ACHN (cell line): ENCODE results near the gene KRT85.
"Not testable (repeated sequence)": the region's sequence is repeated elsewhere in the genome, so short reads cannot be mapped to it uniquely, and the experiment has no call there.

ENCODE experiments used
- DNase-seq: peaks from one replicate; pipeline ENCODE4 v3.0.0-alpha.2; 2015
- in situ Hi-C: cut with HindIII; loops from 2 replicates; pipeline ENCODE4 v1.10.0; 2017; ENCODE audit warnings: low sequenced_read_pairs, low pct_ligation_motif_present, low pct_unique_long_range_greater_than_20kb

Gene KRT85

DNA sequence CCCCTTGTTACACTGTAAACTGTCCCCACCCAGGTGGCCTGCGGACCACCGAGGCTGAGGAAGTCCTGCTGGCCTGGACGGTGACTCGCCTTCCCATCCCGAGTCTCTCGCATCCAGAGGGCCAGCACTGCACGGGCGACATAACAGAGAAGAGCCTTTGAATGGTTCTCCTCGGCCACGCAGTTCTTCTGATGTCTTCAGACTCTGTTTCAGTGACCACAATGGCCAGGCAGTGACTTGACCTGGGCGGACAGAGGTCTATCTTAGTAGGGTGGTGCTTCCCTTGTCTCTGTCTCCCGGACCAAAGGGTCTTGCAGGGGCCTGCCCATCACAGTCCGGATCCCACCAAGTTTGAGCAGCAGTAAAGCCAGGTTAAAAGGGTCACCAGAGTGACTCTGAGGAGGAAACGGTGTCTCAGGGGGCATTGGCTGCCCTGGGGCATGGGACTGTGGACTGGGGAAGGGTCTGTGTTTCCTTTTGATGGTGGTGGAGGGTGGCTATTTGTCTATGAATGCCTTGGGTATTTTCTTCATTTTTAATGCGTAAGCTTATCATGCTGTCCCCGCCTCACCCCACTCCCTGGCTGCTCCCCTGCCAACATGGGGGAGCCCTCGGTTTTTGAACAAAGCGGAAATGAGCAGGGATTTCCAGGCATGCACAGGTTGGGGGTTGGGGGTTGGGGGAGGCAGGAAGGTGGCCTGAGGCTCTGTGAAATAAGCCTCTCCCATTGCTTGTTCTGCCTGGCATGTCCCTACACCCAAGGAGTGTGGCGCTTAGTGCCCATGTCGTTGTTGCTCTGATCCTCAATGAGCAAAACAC lies 10.3 kb downstream of the KRT85 start:
- in situ Hi-C loops = loop anchor here (25.0 kb wide), 1 partner anchor 630 kb away; no protein-coding TSS in a partner anchor
- no peak for DNase-seq

GRCh38 chr12:52356031-52356761 lies 11.1 kb downstream of the KRT85 start:
- in situ Hi-C loops = loop anchor here (25.0 kb wide), 1 partner anchor 631 kb away; no protein-coding TSS in a partner anchor
- DNase-seq = no peak

GRCh38 chr12:52355176-52355575 lies 12.1 kb downstream of the KRT85 start:
- in situ Hi-C loops = loop anchor here (25.0 kb wide), 1 partner anchor 632 kb away; no protein-coding TSS in a partner anchor
- no peak for DNase-seq

DNA sequence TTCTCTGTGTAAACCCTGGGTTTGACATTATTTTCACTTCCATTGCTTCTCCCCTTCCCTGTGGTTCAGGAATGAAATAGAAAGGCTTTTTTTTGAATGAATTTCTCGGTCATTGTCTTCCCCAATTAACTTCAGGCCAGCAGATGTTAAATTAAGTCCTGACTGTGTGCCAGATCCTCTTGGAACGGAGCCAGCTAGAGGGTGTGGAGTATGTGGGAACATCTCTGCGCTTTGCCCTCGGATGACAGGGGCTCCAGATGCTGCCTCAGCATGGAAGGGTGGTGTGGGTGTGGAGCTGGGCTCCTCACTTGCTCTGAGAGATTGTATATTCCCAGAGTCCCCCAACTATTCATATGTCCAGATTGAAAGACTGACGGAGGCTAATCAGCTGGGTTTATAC lies 13.1 kb downstream of the KRT85 start:
- in situ Hi-C loops = loop anchor here (25.0 kb wide), 1 partner anchor 633 kb away; no protein-coding TSS in a partner anchor
- no peak for DNase-seq

- DNase-seq = no peak
- in situ Hi-C loops = loop anchor here (25.0 kb wide), 1 partner anchor 634 kb away; no protein-coding TSS in a partner anchor
These were observed 13.5 kb downstream of the KRT85 start for GRCh38 chr12:52353766-52354165.

- in situ Hi-C loops = loop anchor here (25.0 kb wide), 1 partner anchor 634 kb away; no protein-coding TSS in a partner anchor
- DNase-seq = no peak
These were observed 14.3 kb downstream of the KRT85 start for GRCh38 chr12:52352951-52353350.

DNA sequence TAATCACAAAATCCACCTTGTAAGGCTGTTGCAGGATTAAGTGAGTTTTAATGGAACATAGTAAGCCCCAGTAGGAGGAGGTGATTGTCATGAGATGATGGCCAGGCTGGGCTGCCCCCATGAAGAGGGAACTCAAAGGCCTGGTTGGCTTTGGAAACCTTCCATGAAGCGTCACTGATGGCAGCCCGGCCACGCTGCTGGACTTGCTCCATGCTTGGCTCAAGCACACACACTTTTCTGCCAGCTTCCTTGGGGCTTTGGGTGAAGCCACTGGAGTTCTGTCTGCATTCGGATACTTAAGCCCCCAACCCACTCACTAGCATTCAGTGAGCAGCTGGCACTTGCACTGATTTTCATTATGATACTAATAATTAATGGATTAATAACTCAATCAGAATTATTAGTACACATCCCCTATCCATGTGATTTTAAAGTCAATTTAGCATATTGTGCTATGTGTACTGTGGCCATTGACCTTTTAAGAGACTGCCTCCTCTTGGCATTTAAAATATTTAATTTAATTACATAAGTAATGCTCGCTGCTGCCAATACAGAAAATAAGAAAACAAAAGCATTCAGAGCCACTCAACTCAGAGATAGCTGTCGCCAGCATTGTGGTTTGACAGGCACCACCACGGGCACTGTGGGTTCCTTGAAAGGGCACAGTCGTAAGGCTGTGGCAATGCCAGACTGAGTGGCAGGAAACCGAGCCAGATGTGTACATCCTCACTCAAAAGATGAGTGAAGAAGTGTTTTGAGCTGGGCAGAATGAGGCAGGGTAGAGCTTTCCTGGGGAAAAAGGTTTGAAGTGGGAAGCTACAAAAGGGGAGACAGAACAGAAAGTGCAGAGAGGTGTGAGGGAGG lies 15.9 kb downstream of the KRT85 start:
- in situ Hi-C loops = loop anchor here (25.0 kb wide), 1 partner anchor 636 kb away; no protein-coding TSS in a partner anchor
- no peak for DNase-seq

DNA sequence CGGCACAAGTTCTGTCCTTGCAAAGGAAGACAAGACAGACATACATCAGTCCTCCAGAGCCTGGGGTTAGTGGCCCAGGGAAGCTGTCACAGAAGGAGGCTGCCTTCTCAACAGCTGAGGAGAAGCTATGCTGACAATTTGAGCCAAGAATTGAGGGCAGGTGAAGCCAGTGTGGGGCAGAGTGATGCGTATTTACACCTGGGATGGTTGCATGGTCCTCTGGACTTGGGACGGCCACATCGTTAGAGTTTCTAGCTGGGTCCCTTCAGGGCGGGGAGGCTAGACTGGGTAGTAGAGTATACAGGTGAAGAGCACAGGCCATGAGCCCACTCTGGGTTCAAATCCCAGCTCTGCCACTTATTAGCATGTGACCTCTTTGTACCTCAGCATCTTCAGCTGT lies 16.5 kb downstream of the KRT85 start:
- in situ Hi-C loops = loop anchor here (25.0 kb wide), 1 partner anchor 637 kb away; no protein-coding TSS in a partner anchor
- DNase-seq = no peak

GRCh38 chr12:52350021-52350620 lies 17.2 kb downstream of the KRT85 start:
- in situ Hi-C loops = loop anchor here (25.0 kb wide), 1 partner anchor 637 kb away; no protein-coding TSS in a partner anchor

DNA sequence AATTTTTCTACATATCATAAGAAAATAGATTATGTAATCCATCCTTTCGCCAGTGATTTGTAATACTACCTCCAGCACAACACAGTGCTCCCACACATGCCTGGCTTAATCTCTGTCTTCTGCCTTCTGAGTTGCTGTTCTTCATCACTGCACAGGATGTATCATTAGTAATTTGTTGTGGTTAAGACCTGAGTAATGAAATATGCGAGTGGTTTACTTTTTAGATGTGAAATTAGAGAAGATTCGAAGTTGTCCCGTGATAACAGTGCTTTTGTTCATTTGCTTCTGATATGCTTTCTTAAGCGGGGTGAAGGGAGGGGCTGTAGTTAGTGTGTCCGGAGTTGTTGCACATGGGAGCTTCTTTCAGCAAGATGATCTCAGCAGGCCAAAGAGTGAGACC lies 18.1 kb downstream of the KRT85 start:
- in situ Hi-C loops = no loop called here

More at GRCh38 chr12:52350021-52350620, 17.2 kb downstream of the KRT85 start:
- DNase-seq = no peak

GRCh38 chr12:52347551-52348510 lies 19.4 kb downstream of the KRT85 start:
- DNase-seq = no peak

More for the DNA sequence above, 18.1 kb downstream of the KRT85 start:
- DNase-seq = no peak

GRCh38 chr12:52347016-52347415 lies 20.3 kb downstream of the KRT85 start:
- no peak for DNase-seq
- in situ Hi-C loops = no loop called here

More at GRCh38 chr12:52347551-52348510, 19.4 kb downstream of the KRT85 start:
- in situ Hi-C loops = no loop called here

DNA sequence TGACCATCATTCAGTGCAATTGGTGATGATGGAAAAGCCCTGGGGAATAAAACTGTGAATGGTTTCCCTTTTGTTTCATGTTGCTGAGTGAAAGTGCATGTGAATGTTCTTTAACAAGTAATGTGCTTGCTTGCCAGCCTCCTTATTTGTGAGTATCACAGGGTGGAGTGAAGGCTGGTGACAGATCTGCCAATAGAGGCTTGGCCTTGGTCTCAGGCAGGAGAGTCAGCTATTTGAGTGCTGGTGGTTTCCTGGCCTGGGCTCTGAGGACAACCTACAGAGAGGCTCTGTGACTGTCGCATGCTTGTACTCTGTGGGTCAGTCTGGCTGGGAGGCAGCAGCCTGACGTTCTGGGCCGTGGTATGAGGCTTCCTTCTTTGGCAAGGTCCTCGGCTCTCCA lies 20.7 kb downstream of the KRT85 start:
- in situ Hi-C loops = no loop called here
- DNase-seq = no peak

DNA sequence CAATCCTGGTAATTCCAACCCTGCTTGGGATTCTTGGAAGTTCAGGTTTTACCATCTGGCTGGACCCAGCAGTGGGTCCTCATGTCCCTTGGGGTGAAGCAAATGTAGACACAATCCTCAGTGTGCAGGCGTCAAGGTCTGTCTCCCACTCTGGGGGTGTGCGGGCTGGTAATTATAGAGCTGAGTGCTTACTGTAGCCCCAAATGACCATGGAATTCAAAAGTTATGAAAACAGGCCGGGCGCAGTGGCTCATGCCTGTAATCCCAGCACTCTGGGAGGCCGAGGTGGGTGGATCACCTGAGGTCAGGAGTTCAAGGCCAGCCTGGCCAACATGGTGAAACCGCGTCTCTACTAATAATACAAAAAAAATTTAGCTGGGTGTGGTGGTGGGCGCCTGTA lies 22.2 kb downstream of the KRT85 start:
- in situ Hi-C loops, DNase-seq: not testable (repeated sequence)

DNA sequence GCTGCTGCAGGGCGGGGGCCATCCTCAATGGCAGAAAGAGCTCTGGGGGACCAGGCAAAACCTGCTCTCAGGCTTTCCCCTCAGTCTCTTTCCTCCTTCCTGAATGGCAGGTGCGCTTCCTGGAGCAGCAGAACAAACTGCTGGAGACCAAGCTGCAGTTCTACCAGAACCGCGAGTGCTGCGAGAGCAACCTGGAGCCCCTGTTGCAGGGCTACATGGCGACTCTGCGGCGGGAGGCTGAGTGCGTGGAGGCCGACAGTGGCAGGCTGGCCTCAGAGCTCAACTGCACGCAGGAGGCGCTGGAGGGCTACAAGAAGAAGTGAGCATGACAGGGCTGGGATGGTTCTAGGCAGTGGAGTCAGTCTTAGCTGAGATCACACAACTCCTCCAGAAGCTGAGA lies 23.2 kb downstream of the KRT85 start:
- DNase-seq = no peak
- in situ Hi-C loops = no loop called here

DNA sequence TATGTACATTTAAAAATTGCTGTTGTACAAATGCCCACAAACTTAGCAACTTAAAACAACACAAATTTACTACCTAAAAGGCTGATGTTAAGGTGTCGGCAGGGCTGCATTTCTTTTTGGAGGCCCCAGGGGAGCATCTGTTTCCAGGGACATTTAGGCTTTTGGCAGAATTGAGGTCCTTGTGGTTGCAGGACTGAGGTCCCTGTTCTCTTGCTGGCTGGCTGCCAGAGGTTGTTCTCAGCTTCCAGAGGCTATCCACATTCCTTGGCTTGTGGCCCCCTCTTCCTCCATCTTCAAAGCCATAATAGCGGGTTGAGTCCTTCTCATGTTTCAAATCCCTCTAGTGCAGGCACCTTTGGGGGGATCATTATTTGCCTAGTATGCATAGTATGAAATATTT lies 23.7 kb downstream of the KRT85 start:
- no peak for DNase-seq
- in situ Hi-C loops = no loop called here
